Measurements from ENCODE around the gene FOXO4.
A peak's percentile ranks its signal among the peaks of the same experiment; 100 is the strongest.

The FOXO4 gene

DNA sequence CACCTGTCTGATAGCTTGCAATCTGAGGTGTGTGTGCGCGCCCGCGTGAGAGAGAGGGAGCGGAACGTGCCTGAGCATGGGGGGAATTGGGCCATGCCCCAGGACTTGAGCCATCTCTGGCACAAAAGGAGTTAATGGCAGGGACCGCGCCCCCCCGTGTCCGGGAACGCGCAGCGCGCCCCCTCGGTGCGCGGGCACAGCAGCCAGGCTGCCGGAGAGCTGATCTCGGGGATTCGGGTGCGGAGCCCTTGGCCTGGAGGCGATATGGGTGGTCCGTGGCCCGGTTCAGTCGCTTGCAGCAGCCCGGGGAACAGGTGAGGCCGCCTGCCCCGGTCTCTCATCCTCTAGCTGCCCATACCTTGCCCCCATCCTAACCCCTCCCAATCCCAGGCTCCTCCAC, 49.0 kb downstream of the FOXO4 start, which contains the start of gene NLGN3:
TSS of gene NLGN3 (plus strand) at position 191 of the 400 bp plus-strand sequence. CDS start 2,909 bp downstream, outside the sequence.
- DNase-seq: no peak

DNA sequence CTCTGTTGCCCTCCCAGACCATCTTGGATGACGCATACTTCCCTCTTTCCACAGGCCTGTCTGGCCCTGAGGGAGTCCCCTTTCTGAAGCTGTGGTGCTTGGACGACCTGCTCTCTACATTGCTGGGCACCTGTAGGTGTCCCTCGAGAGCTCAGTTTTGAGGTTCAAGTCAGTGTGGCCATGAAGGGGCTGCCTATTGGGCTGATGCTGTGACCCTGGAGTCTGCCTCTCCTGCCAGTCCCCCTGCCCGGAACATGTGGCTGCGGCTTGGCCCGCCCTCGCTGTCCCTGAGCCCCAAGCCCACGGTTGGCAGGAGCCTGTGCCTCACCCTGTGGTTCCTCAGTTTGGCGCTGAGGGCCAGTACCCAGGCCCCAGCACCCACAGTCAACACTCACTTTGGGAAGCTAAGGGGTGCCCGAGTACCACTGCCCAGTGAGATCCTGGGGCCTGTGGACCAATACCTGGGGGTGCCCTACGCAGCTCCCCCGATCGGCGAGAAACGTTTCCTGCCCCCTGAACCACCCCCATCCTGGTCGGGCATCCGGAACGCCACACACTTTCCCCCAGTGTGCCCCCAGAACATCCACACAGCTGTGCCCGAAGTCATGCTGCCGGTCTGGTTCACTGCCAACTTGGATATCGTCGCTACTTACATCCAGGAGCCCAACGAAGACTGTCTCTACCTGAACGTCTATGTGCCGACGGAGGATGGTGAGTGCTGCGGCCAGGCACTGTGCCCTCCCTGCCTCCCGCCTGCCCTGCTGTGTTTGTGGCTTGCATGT, 52.0 kb downstream of the FOXO4 start:
- DNase-seq: peak in 1 of 4 experiments; percentile 11

DNA sequence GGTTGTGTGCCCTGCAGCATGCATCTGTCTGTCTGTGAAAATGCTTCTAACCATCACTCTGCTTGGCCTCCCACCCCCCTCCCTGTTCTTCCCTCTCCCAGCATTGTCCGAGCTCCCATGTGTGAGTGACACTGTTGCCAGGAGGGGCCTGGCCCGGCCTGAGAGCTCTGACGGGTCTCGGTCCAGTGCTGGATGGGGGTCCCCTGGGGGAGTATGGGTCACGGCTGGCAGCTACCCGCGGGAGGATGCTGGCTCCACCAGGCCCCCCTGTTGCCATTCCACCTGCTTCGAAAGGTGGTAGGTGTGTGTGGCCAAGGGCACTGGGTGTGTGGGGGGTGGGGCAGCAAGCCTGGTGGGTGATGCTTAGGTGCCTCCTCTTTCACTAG, 52.6 kb downstream of the FOXO4 start:
- DNase-seq: no peak

DNA sequence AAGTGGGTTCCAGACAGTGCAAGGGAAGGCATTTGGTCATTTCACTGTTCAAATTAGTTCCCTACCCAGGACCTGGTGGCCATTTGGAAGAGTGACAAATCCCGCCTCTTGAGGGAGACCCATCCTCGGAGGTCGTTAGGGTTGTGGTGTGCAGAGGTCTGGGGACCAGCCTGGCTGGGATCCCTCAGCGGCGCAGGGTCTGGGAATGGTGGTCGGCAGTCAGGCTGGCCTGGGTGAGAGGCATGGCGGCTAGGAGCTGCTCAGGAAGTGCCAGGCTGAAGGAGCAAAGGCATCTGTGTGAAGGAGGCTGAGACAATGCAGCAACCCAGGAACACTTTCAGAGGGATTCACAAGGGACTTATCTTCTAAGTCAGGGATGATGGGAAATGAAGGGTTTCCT, 55.7 kb downstream of the FOXO4 start:
- peak in 1 of 4 experiments; percentile 11 for DNase-seq

All from suppressor macrophage (primary cell).